ENCODE data around the gene ANTXR1.

ANTXR1 gene

GRCh38 chr2:69164061-69164778, 151.2 kb downstream of the ANTXR1 start:
- no peaks in the 10 kb centered on the region for H3K27me3 ChIP-seq (ENCODE audit: insufficient read depth, low read length)
- no peak overlapping the region for H3K9ac ChIP-seq (ENCODE audit: low read depth, low read length)
- no peaks in the 10 kb centered on the region for H3K36me3 ChIP-seq (ENCODE audit: insufficient read depth, low read depth, low read length)
- H3K9me3 ChIP-seq (ENCODE audit: insufficient read depth, low read depth, low read length) = no peaks in the 10 kb centered on the region
- H3K4me3 ChIP-seq (ENCODE audit: low read length) = no peak overlapping the region
- peaks cover 23% of the 10 kb centered on the region for H3K4me1 ChIP-seq (ENCODE audit: insufficient read depth, low read length)
- H3K27ac ChIP-seq (ENCODE audit: low read length) = no peak overlapping the region

GRCh38 chr2:69165091-69165880, 152.3 kb downstream of the ANTXR1 start:
- H3K4me1 ChIP-seq (ENCODE audit: insufficient read depth, low read length) = peaks cover 24% of the 10 kb centered on the region
- H3K9ac ChIP-seq (ENCODE audit: low read depth, low read length) = no peak overlapping the region
- no peaks in the 10 kb centered on the region for H3K36me3 ChIP-seq (ENCODE audit: insufficient read depth, low read depth, low read length)

GRCh38 chr2:69166465-69166811, 153.5 kb downstream of the ANTXR1 start:
- H3K4me1 ChIP-seq (ENCODE audit: insufficient read depth, low read length) = peaks cover 23% of the 10 kb centered on the region

More at GRCh38 chr2:69165091-69165880, 152.3 kb downstream of the ANTXR1 start:
- Histone ChIP-seq H3K4me3 (ENCODE audit: low read length) (no peak overlapping the region), H3K27ac (ENCODE audit: low read length) (no peak overlapping the region), H3K9me3 (ENCODE audit: insufficient read depth, low read depth, low read length) (no peaks in the 10 kb centered on the region), H3K27me3 (ENCODE audit: insufficient read depth, low read length) (no peaks in the 10 kb centered on the region)

GRCh38 chr2:69166812-69167468, 154.0 kb downstream of the ANTXR1 start:
- H3K4me1 ChIP-seq (ENCODE audit: insufficient read depth, low read length) = peaks cover 18% of the 10 kb centered on the region
- H3K27ac ChIP-seq (ENCODE audit: low read length) = no peak overlapping the region

More at GRCh38 chr2:69166465-69166811, 153.5 kb downstream of the ANTXR1 start:
- Histone ChIP-seq H3K9me3 (ENCODE audit: insufficient read depth, low read depth, low read length) (no peaks in the 10 kb centered on the region), H3K9ac (ENCODE audit: low read depth, low read length) (no peak overlapping the region), H3K4me3 (ENCODE audit: low read length) (no peak overlapping the region), H3K27me3 (ENCODE audit: insufficient read depth, low read length) (no peaks in the 10 kb centered on the region), H3K27ac (ENCODE audit: low read length) (no peak overlapping the region), H3K36me3 (ENCODE audit: insufficient read depth, low read depth, low read length) (no peaks in the 10 kb centered on the region)

GRCh38 chr2:69167469-69167822, 154.5 kb downstream of the ANTXR1 start:
- Histone ChIP-seq H3K9ac (ENCODE audit: low read depth, low read length) (no peak overlapping the region), H3K36me3 (ENCODE audit: insufficient read depth, low read depth, low read length) (no peaks in the 10 kb centered on the region), H3K4me1 (ENCODE audit: insufficient read depth, low read length) (peaks cover 13% of the 10 kb centered on the region), H3K27me3 (ENCODE audit: insufficient read depth, low read length) (no peaks in the 10 kb centered on the region), H3K4me3 (ENCODE audit: low read length) (no peak overlapping the region), H3K9me3 (ENCODE audit: insufficient read depth, low read depth, low read length) (no peaks in the 10 kb centered on the region), H3K27ac (ENCODE audit: low read length) (no peak overlapping the region)

More at GRCh38 chr2:69166812-69167468, 154.0 kb downstream of the ANTXR1 start:
- Histone ChIP-seq H3K9me3 (ENCODE audit: insufficient read depth, low read depth, low read length) (no peaks in the 10 kb centered on the region), H3K4me3 (ENCODE audit: low read length) (no peak overlapping the region), H3K27me3 (ENCODE audit: insufficient read depth, low read length) (no peaks in the 10 kb centered on the region), H3K36me3 (ENCODE audit: insufficient read depth, low read depth, low read length) (no peaks in the 10 kb centered on the region), H3K9ac (ENCODE audit: low read depth, low read length) (no peak overlapping the region)

GRCh38 chr2:69168144-69168813, 155.3 kb downstream of the ANTXR1 start:
- Histone ChIP-seq H3K4me1 (ENCODE audit: insufficient read depth, low read length) (peaks cover 7% of the 10 kb centered on the region), H3K27me3 (ENCODE audit: insufficient read depth, low read length) (no peaks in the 10 kb centered on the region), H3K9me3 (ENCODE audit: insufficient read depth, low read depth, low read length) (no peaks in the 10 kb centered on the region), H3K4me3 (ENCODE audit: low read length) (no peak overlapping the region), H3K27ac (ENCODE audit: low read length) (no peak overlapping the region), H3K9ac (ENCODE audit: low read depth, low read length) (no peak overlapping the region), H3K36me3 (ENCODE audit: insufficient read depth, low read depth, low read length) (no peaks in the 10 kb centered on the region)

- Histone ChIP-seq H3K27ac (ENCODE audit: low read length) (no peak overlapping the region), H3K9ac (ENCODE audit: low read depth, low read length) (no peak overlapping the region), H3K4me1 (ENCODE audit: insufficient read depth, low read length) (peaks cover 7% of the 10 kb centered on the region), H3K27me3 (ENCODE audit: insufficient read depth, low read length) (no peaks in the 10 kb centered on the region), H3K4me3 (ENCODE audit: low read length) (no peak overlapping the region), H3K9me3 (ENCODE audit: insufficient read depth, low read depth, low read length) (no peaks in the 10 kb centered on the region), H3K36me3 (ENCODE audit: insufficient read depth, low read depth, low read length) (no peaks in the 10 kb centered on the region)
Observed at GRCh38 chr2:69168950-69169654, 156.1 kb downstream of the ANTXR1 start.

DNA sequence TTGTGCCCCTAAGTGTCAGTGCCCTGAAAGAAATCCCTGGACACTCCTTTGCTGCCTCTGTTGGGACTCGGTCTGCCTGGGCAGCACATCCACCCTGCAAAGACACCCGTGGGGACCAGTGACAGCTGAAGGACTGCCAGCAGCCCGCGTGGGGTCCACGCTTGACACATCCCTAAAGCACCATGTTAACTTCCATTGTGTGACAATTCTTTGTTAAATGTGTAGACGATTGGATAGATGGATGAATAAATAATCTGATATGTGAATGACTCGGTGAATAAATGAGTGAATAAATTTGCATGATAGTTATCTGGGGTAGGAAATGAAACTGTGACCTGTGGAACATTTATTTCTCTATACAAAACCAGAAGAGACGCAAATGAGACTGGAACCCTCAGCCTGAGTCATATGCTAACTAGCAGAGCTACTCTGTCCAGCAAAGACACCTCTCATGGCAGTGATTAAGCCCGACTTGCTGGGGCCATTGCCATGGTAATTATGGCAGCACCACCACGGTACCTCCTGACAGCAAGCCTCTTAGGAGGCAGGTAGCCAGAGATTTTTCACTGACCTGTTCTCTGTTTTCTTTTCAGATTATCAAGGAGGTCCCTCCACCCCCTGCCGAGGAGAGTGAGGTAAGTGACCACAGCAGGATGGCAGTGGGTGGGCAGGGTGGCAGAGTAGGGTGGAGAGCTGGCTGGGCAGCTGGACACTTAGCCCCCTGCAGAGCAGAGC, 156.8 kb downstream of the ANTXR1 start:
- peaks cover 7% of the 10 kb centered on the region for H3K4me1 ChIP-seq (ENCODE audit: insufficient read depth, low read length)
- H3K4me3 ChIP-seq (ENCODE audit: low read length) = no peak overlapping the region
- H3K36me3 ChIP-seq (ENCODE audit: insufficient read depth, low read depth, low read length) = no peaks in the 10 kb centered on the region
- H3K27me3 ChIP-seq (ENCODE audit: insufficient read depth, low read length) = no peaks in the 10 kb centered on the region
- no peaks in the 10 kb centered on the region for H3K9me3 ChIP-seq (ENCODE audit: insufficient read depth, low read depth, low read length)
- no peak overlapping the region for H3K9ac ChIP-seq (ENCODE audit: low read depth, low read length)
- H3K27ac ChIP-seq (ENCODE audit: low read length) = no peak overlapping the region

DNA sequence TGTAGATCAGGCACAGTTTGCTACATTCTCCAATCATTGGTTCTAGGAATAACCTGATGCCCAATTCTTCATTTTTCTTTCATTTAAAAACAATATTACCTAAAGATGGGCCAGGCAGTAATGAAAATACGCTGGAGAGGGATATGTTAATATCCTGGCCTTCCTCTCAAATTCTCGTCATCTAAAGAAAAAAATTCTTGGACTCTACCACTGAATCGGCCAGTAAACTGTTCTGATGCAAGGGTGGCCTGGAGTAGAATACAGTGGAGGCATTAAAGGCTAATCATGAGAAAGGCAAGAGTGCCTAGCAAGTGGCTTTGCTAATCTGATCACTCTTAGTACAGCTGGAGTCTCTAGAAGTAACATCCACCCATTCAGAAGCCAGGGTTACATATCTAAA, 157.7 kb downstream of the ANTXR1 start:
- Histone ChIP-seq H3K36me3 (ENCODE audit: insufficient read depth, low read depth, low read length) (no peaks in the 10 kb centered on the region), H3K9me3 (ENCODE audit: insufficient read depth, low read depth, low read length) (no peaks in the 10 kb centered on the region), H3K4me3 (ENCODE audit: low read length) (no peak overlapping the region), H3K9ac (ENCODE audit: low read depth, low read length) (no peak overlapping the region), H3K4me1 (ENCODE audit: insufficient read depth, low read length) (peaks cover 7% of the 10 kb centered on the region), H3K27me3 (ENCODE audit: insufficient read depth, low read length) (no peaks in the 10 kb centered on the region), H3K27ac (ENCODE audit: low read length) (no peak overlapping the region)

DNA sequence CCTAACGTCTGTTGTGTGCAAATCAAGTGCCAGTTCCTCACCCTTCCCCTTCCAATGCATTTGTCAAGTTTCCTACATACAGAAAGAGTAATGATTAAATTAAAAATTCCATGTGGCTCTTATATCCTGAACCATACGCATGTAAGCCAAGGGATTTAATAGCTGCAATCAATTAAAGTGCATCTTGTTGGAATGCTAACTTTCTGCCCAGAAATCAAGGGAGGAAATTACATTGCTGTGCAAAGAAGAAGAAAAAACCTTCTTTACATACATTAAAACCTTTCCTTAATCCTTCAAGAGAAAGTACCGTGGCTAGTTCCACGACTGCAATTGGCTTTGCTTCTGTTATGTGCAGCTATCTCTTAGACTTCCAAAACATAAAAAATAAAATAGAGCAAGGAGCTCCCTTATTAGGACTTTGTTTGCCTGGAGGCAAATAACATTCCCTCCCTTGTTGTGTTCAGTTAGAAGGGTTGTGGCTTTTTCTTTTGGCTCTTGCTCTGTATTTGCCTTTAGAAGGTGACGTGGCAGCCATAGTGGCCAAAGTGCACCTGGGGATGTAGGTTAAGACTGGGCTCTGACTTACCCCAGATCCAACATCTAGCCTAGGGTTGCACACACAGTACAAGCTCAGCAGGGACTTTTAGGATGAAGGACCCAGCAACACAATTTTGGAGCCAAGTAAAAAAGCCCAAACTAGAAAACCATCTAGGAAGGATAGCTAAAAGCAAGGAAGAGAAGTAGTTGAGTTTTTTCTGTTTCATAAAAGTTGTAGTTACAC, 158.3 kb downstream of the ANTXR1 start:
- Histone ChIP-seq H3K4me1 (ENCODE audit: insufficient read depth, low read length) (peaks cover 7% of the 10 kb centered on the region), H3K4me3 (ENCODE audit: low read length) (no peak overlapping the region), H3K9me3 (ENCODE audit: insufficient read depth, low read depth, low read length) (no peaks in the 10 kb centered on the region), H3K9ac (ENCODE audit: low read depth, low read length) (no peak overlapping the region), H3K27ac (ENCODE audit: low read length) (no peak overlapping the region), H3K27me3 (ENCODE audit: insufficient read depth, low read length) (no peaks in the 10 kb centered on the region), H3K36me3 (ENCODE audit: insufficient read depth, low read depth, low read length) (no peaks in the 10 kb centered on the region)
